Activated B cell treated with CpG ODN at 0.5 μM for 24 hours (primary cell): ENCODE results near the gene ZNF445. TPM values are rescaled to one million over a fixed set of nuclear protein-coding genes. Genes with fewer than 3 reads are reported as not detected.

Experiments
- ATAC-seq: fragments of 200-7000 bp; cut with Tn5 transposase; one replicate; pipeline ENCODE4 v1.10.0; 2021; ENCODE audit warnings: low read depth, mild to moderate bottlenecking, moderate library complexity
- CTCF ChIA-PET: fragments of 350-600 bp; sonication (Branson Sonifier 250); formaldehyde crosslinking; loops from one replicate; lab custom pipeline; 2021; ENCODE audit warnings: antibody characterized with exemption; lab: Charles Lee
- POLR2A ChIA-PET: fragments of 350-600 bp; sonication (Branson Sonifier 250); formaldehyde crosslinking; loops from one replicate; lab custom pipeline; 2021; ENCODE audit warnings: antibody characterized with exemption; lab: Charles Lee
- DNase-seq: peaks from one replicate; pipeline ENCODE4 v3.0.0; 2022
- H3K27ac Mint-ChIP-seq: one replicate; pipeline ENCODE4 v1.8.0; 2020; ENCODE audit warnings: mixed read lengths
- H3K27me3 Mint-ChIP-seq: one replicate; pipeline ENCODE4 v1.8.0; 2021; ENCODE audit warnings: mixed read lengths
- H3K36me3 Mint-ChIP-seq: one replicate; pipeline ENCODE4 v1.8.0; 2021; ENCODE audit warnings: low read depth, mixed read lengths
- H3K4me1 Mint-ChIP-seq: one replicate; pipeline ENCODE4 v1.8.0; 2021; ENCODE audit warnings: mixed read lengths
- H3K4me3 Mint-ChIP-seq: one replicate; pipeline ENCODE4 v1.8.0; 2020; ENCODE audit warnings: mild to moderate bottlenecking, mixed read lengths
- H3K9me3 Mint-ChIP-seq: one replicate; pipeline ENCODE4 v1.8.0; 2020; ENCODE audit warnings: mixed read lengths
- CTCF ChIP-seq: fragments of 200-600 bp; IDR thresholded peaks from one replicate; pipeline ENCODE4 v1.8.0; 2022; ENCODE audit warnings: antibody characterized with exemption, mild to moderate bottlenecking
- intact Hi-C: fragments of 100-400 bp; cut with micrococcal nuclease; formaldehyde crosslinking; loops from one replicate; pipeline ENCODE4 v1.15.1; 2024
- total RNA-seq: library from RNA; stranded (reverse); gene quantifications from 2 replicates; pipeline ENCODE4 v1.2.3, GENCODE V29; 2022

The ZNF445 gene
- total RNA-seq, 1 donor from 2014 or later = 19.5 TPM

GRCh38 chr3:44444896-44445691 lies 32.4 kb downstream of the ZNF445 start:
- peaks cover 59% of the 10 kb centered on the region for H3K36me3 Mint-ChIP-seq
- no peak overlapping the region for H3K27ac Mint-ChIP-seq
- no peak for DNase-seq
- ChIA-PET CTCF (no interaction called here), POLR2A (no interaction called here)
- no peak overlapping the region for H3K4me3 Mint-ChIP-seq
- ATAC-seq = no peak
- peaks cover 3% of the 10 kb centered on the region for H3K9me3 Mint-ChIP-seq
- intact Hi-C loops = no loop called here
- H3K4me1 Mint-ChIP-seq = peaks cover 9% of the 10 kb centered on the region
- no peak for TF ChIP-seq CTCF
- no peaks in the 10 kb centered on the region for H3K27me3 Mint-ChIP-seq

GRCh38 chr3:44444437-44444836 lies 33.0 kb downstream of the ZNF445 start:
- no peak overlapping the region for H3K4me3 Mint-ChIP-seq
- peaks cover 3% of the 10 kb centered on the region for H3K9me3 Mint-ChIP-seq
- peaks cover 56% of the 10 kb centered on the region for H3K36me3 Mint-ChIP-seq
- H3K4me1 Mint-ChIP-seq = peaks cover 15% of the 10 kb centered on the region
- ATAC-seq (no peak), DNase-seq (no peak)
- TF ChIP-seq CTCF = no peak
- POLR2A ChIA-PET = no interaction called here
- no peak overlapping the region for H3K27ac Mint-ChIP-seq
- CTCF ChIA-PET = no interaction called here
- H3K27me3 Mint-ChIP-seq = no peaks in the 10 kb centered on the region
- intact Hi-C loops = no loop called here

- ChIA-PET POLR2A (no interaction called here), CTCF (no interaction called here)
- H3K4me1 Mint-ChIP-seq = peaks cover 21% of the 10 kb centered on the region
- TF ChIP-seq CTCF = no peak
- H3K9me3 Mint-ChIP-seq = no peaks in the 10 kb centered on the region
- H3K27me3 Mint-ChIP-seq = no peaks in the 10 kb centered on the region
- H3K27ac Mint-ChIP-seq = no peak overlapping the region
- intact Hi-C loops = no loop called here
- DNase-seq (no peak), ATAC-seq (no peak)
- H3K36me3 Mint-ChIP-seq = peaks cover 39% of the 10 kb centered on the region
- H3K4me3 Mint-ChIP-seq = no peak overlapping the region
Observed at GRCh38 chr3:44442596-44443309, 34.7 kb downstream of the ZNF445 start.

- no peak for TF ChIP-seq CTCF
- H3K27me3 Mint-ChIP-seq = no peaks in the 10 kb centered on the region
- intact Hi-C loops = loop anchor here (1.0 kb wide), 2 partner anchors 38 to 101 kb away; partner anchors contain the start of genes TCAIM and ZNF445
- peaks cover 14% of the 10 kb centered on the region for H3K36me3 Mint-ChIP-seq
- POLR2A ChIA-PET = interaction anchor here (0.7 to 2.5 kb wide), 8 partner anchors 11 to 537 kb away, joined by 3 to 41 read pairs (median 4); partner anchors contain the start of genes EXOSC7, TCAIM, ZDHHC3 and ZKSCAN7
- H3K4me3 Mint-ChIP-seq = peak overlapping the region; percentile 66
- H3K27ac Mint-ChIP-seq = peak overlapping the region; percentile 92
- ATAC-seq = peak; percentile 90
- CTCF ChIA-PET = interaction anchor here (1.4 kb wide), 1 partner anchor 101 kb away, joined by 6 read pairs; the partner anchor contains the start of gene TCAIM
- H3K4me1 Mint-ChIP-seq = peaks cover 21% of the 10 kb centered on the region
- no peaks in the 10 kb centered on the region for H3K9me3 Mint-ChIP-seq
- DNase-seq = no peak
Observed at GRCh38 chr3:44439499-44440295, 37.8 kb downstream of the ZNF445 start.
